HepG2 (cell line): ENCODE data around the gene UGT1A4. TPM values are rescaled to one million over a fixed set of nuclear protein-coding genes. Genes with fewer than 3 reads are reported as not detected.

ENCODE experiments used
- ATAC-seq: fragments of 200-7000 bp; cut with Tn5 transposase; 3 replicates; pipeline ENCODE4 v1.9.1; 2020; ENCODE audit warnings: mild to moderate bottlenecking, moderate library complexity
- BruUV-seq: library from RNA; stranded (reverse); fragments of 400-500 nt; replicated peaks from 2 replicates; lab custom pipeline; 2021; lab: Mats Ljungman, UMichigan
- CTCF ChIA-PET: fragments of 300-600 bp; formaldehyde crosslinking; extraction: SDS; loops from one replicate; lab custom pipeline; 2021; ENCODE audit warnings: low total read pairs, inconsistent platforms, low intra/inter-chr PET ratio; lab: Yijun Ruan, JAX
- POLR2A ChIA-PET: fragments of 350-600 bp; sonication (Branson Sonifier 250); formaldehyde crosslinking; loops from one replicate; lab custom pipeline; 2020; ENCODE audit warnings: antibody characterized with exemption, inconsistent platforms; lab: Yijun Ruan, JAX
- DNase-seq: peaks from one replicate; pipeline ENCODE4 v3.0.0-alpha.2; 2015; ENCODE audit warnings: low spot score
- FAIRE-seq: peaks from 3 replicates; lab custom pipeline; 2011; peaks lifted over from hg19 to GRCh38; lab: Jason Lieb, UNC
- H2AFZ ChIP-seq: one replicate; pipeline ENCODE4 v1.6.1; 2011; ENCODE audit warnings: low read length, inconsistent platforms
- H3K27ac ChIP-seq: fragments of 300-600 bp; 3 replicates; pipeline ENCODE4 v1.8.0; 2011; ENCODE audit warnings: mixed run types, mild to moderate bottlenecking, mixed read lengths, low read length, inconsistent platforms; ENCODE audit not compliant: insufficient read depth; ENCODE audit errors: extremely low read length
- H3K27me3 ChIP-seq, 2 experiments: fragments of 200-600 bp in 1 of 2; 2 replicates in 1 of 2; 3 replicates in 1 of 2; pipeline versions ENCODE4 v1.6.0 to v1.8.0; 2011; ENCODE audit warnings: low read length in 2 of 2, mild to moderate bottlenecking in 2 of 2, moderate library complexity in 2 of 2, inconsistent platforms in 1 of 2; ENCODE audit not compliant: insufficient read depth in 2 of 2, control insufficient read depth in 1 of 2
- H3K36me3 ChIP-seq, 2 experiments: fragments of 200-600 bp in 1 of 2; replicated peaks in 1 of 2; 2 replicates in 1 of 2; 3 replicates in 1 of 2; pipeline versions ENCODE4 v1.5.1 to v1.8.0; 2011; ENCODE audit warnings: low read length in 2 of 2, inconsistent platforms in 1 of 2; ENCODE audit not compliant: insufficient read depth in 2 of 2, control insufficient read depth in 1 of 2
- H3K4me1 ChIP-seq: 2 replicates; pipeline ENCODE4 v1.5.1; 2012; ENCODE audit warnings: low read length, inconsistent platforms; ENCODE audit not compliant: insufficient read depth
- H3K4me2 ChIP-seq: 2 replicates; pipeline ENCODE4 v1.6.0; 2011; ENCODE audit warnings: low read depth, low read length, inconsistent platforms
- H3K4me3 ChIP-seq, 3 experiments: fragments of 200-600 bp in 1 of 3; sonication (generic), shearing (Covaris generic) in 1 of 3; replicated peaks in 1 of 3; 2 replicates each; pipeline ENCODE4 v1.5.1; 2011 to 2016; ENCODE audit warnings: low read length in 3 of 3, inconsistent platforms in 2 of 3, low read depth in 2 of 3, mild to moderate bottlenecking in 2 of 3, control low read depth in 1 of 3, mixed read lengths in 1 of 3; ENCODE audit not compliant: insufficient read depth in 1 of 3
- H3K79me2 ChIP-seq: one replicate; pipeline ENCODE4 v1.6.1; 2011; ENCODE audit warnings: low read length, inconsistent platforms; ENCODE audit not compliant: insufficient read depth
- H3K9ac ChIP-seq: 2 replicates; pipeline ENCODE4 v1.6.0; 2011; ENCODE audit warnings: mild to moderate bottlenecking, low read depth, low read length, inconsistent platforms; ENCODE audit not compliant: insufficient read depth
- H3K9me3 ChIP-seq: 2 replicates; pipeline ENCODE4 v1.5.1; 2012; ENCODE audit warnings: mild to moderate bottlenecking, low read length
- H4K20me1 ChIP-seq: 2 replicates; pipeline ENCODE4 v1.6.0; 2011; ENCODE audit warnings: inconsistent platforms, mild to moderate bottlenecking, low read length, moderate library complexity; ENCODE audit not compliant: insufficient read depth
- ARID5B ChIP-seq: IDR thresholded peaks from 2 replicates; pipeline ENCODE4 v1.4.0; 2020; ENCODE audit warnings: mild to moderate bottlenecking, missing genetic modification reagents
- E2F2 ChIP-seq: sonication (generic); formaldehyde crosslinking; IDR thresholded peaks from 2 replicates; pipeline ENCODE4 v1.4.0; 2020; ENCODE audit warnings: missing genetic modification reagents, borderline replicate concordance
- EP300 ChIP-seq, 3 experiments: sonication (generic) in 1 of 3; formaldehyde crosslinking in 1 of 3; IDR thresholded peaks; 2 replicates each; pipeline versions ENCODE4 v1.5.1 to v1.6.1; 2011 to 2020; ENCODE audit warnings: low read depth in 2 of 3, low read length in 2 of 3, borderline replicate concordance in 1 of 3, improper control_type of control experiment in 1 of 3, mild to moderate bottlenecking in 1 of 3, missing genetic modification reagents in 1 of 3, moderate library complexity in 1 of 3
- FOSL2 ChIP-seq: sonication (generic); formaldehyde crosslinking; IDR thresholded peaks from 2 replicates; pipeline ENCODE4 v1.4.0; 2020; ENCODE audit warnings: missing genetic modification reagents
- FOXA1 ChIP-seq, 2 experiments: fragments of 450-650 bp in 1 of 2; sonication (generic) in 1 of 2; formaldehyde crosslinking in 1 of 2; IDR thresholded peaks; 2 replicates each; pipeline versions ENCODE4 v1.4.0 to v1.6.1; 2016 to 2020; ENCODE audit warnings: missing genetic modification reagents in 1 of 2
- FOXA3 ChIP-seq: IDR thresholded peaks from 2 replicates; pipeline ENCODE4 v1.6.1; 2016; ENCODE audit warnings: missing genetic modification reagents, missing compliant biosample characterization
- FOXP1 ChIP-seq, 2 experiments: fragments of 450-650 bp in 1 of 2; IDR thresholded peaks; 2 replicates each; pipeline ENCODE4 v1.6.1; 2017 to 2018; ENCODE audit warnings: antibody characterized with exemption in 1 of 2
- GATAD2A ChIP-seq: IDR thresholded peaks from 2 replicates; pipeline ENCODE4 v1.6.1; 2016
- PITX1 ChIP-seq: sonication (generic); formaldehyde crosslinking; IDR thresholded peaks from 2 replicates; pipeline ENCODE4 v1.5.1; 2020; ENCODE audit warnings: mild to moderate bottlenecking, missing genetic modification reagents
- SKIL ChIP-seq: sonication (generic); formaldehyde crosslinking; IDR thresholded peaks from 2 replicates; pipeline ENCODE4 v1.8.0; 2022; ENCODE audit warnings: missing genetic modification reagents, mild to moderate bottlenecking, moderate library complexity, borderline replicate concordance
- TFE3 ChIP-seq: IDR thresholded peaks from 2 replicates; pipeline ENCODE4 v1.6.1; 2016
- ZBTB33 ChIP-seq: sonication (generic); formaldehyde crosslinking; IDR thresholded peaks from 2 replicates; pipeline ENCODE4 v1.4.0; 2020; ENCODE audit warnings: missing genetic modification reagents
- ZNF644 ChIP-seq: IDR thresholded peaks from 2 replicates; pipeline ENCODE4 v1.6.1; 2016; ENCODE audit warnings: low read depth
- WGBS: methylation state at CpG from one replicate; pipeline ENCODE4 v1.1.6; 2017; ENCODE audit warnings: low lambda C conversion rate; 5-methylcytosine and 5-hydroxymethylcytosine counted together
- in situ Hi-C: cut with HindIII; loops from 2 replicates; pipeline ENCODE4 v1.10.0; 2017; ENCODE audit warnings: low pct_unique_long_range_greater_than_20kb; ENCODE audit not compliant: extremely low pct_ligation_motif_present
- intact Hi-C: fragments of 100-400 bp; cut with micrococcal nuclease; formaldehyde crosslinking; loops from one replicate; pipeline ENCODE4 v1.10.0; 2022; ENCODE audit not compliant: unreplicated experiment
- polyA plus RNA-seq, 8 experiments: library from polyadenylated mRNA; depleted of rRNA in 3 of 8; stranded (reverse) in 7 of 8; unstranded in 1 of 8; fragments of >200 nt; fragmentation: Illumina TruSeq in 4 of 8; extraction: Trizol in 4 of 8; gene quantifications; 2 replicates each; pipeline versions ENCODE4 v1.2.1 to v1.2.3, GENCODE V29; 2011 to 2016; ENCODE audit warnings: low read depth in 4 of 8, missing spikeins in 1 of 8, mixed read lengths in 1 of 8; ENCODE audit not compliant: insufficient read depth in 1 of 8
- total RNA-seq, 5 experiments: library from RNA; depleted of rRNA; stranded (reverse); fragments of >200 nt; fragmentation: Illumina TruSeq; extraction: Trizol; gene quantifications; 2 replicates each; pipeline ENCODE4 v1.2.3, GENCODE V29; 2016; ENCODE audit warnings: low read depth in 1 of 5

UGT1A4 gene
- total and polyA plus RNA-seq, 2 of the 13 experiments (the other 11 are each of a cell fraction or from before 2014, with no cell fraction given): not detected

- Histone ChIP-seq H3K36me3 (no peaks in the 10 kb centered on the region), H3K9me3 (no peaks in the 10 kb centered on the region), H3K79me2 (no peaks in the 10 kb centered on the region), H3K4me3 (no peak overlapping the region), H3K27ac (no peak overlapping the region), H2AFZ (no peak overlapping the region), H3K27me3 (no peaks in the 10 kb centered on the region), H3K9ac (no peak overlapping the region), H3K4me1 (no peaks in the 10 kb centered on the region), H3K4me2 (no peak overlapping the region), H4K20me1 (no peaks in the 10 kb centered on the region)
- no peak for FAIRE-seq
- no peak for DNase-seq
- WGBS: 36% methylated on average over 5 of the region's 5 CpGs
- ChIA-PET CTCF (no interaction called here), POLR2A (no interaction called here)
- in situ Hi-C loops (no loop called here), intact Hi-C loops (no loop called here)
- no TSS peak for BruUV-seq
- no peak for ATAC-seq
- peak in 1 of 2 experiments; percentile 14; a peak in 1 of 4 replicates for TF ChIP-seq EP300 (IDR thresholded peaks at IDR 0.05; ENCODE audit: low read depth in 2 of 2, low read length in 2 of 2)
- TF ChIP-seq EP300 (CRISPR knock-in tag; IDR thresholded peaks at IDR 0.05; ENCODE audit: borderline replicate concordance): no peak
- TF ChIP-seq FOXA1 (IDR thresholded peaks at IDR 0.05): no peak
- peak; percentile 41; the same call in 1 of the 2 replicates for TF ChIP-seq FOXA1 (CRISPR knock-in tag; IDR thresholded peaks at IDR 0.05)
- TF ChIP-seq ARID5B (CRISPR knock-in tag): 0 out of 2 replicates have a peak, but pooled peaks have one; percentile 18
- peak; percentile 79 for TF ChIP-seq PITX1 (CRISPR knock-in tag)
- TF ChIP-seq E2F2 (CRISPR knock-in tag): no peak
- TF ChIP-seq SKIL (CRISPR knock-in tag): no peak
- 0 out of 2 replicates have a peak, but pooled peaks have one; percentile 24 for TF ChIP-seq TFE3
- peak; percentile 95 for TF ChIP-seq ZBTB33 (CRISPR knock-in tag)
- TF ChIP-seq FOXA3 (CRISPR knock-in tag): peak; percentile 45; the same call in 1 of the 2 replicates
- TF ChIP-seq FOSL2 (CRISPR knock-in tag): peak; percentile 34; the same call in 1 of the 2 replicates
- peak; percentile 17; the same call in 1 of the 2 replicates for TF ChIP-seq GATAD2A (CRISPR knock-in tag)
- TF ChIP-seq FOXP1 (IDR thresholded peaks at IDR 0.05): no peak
- peak; percentile 39; the same call in 1 of the 2 replicates for TF ChIP-seq FOXP1 (CRISPR knock-in tag; IDR thresholded peaks at IDR 0.05)
- 0 out of 2 replicates have a peak, but pooled peaks have one; percentile 7 for TF ChIP-seq ZNF644 (CRISPR knock-in tag)
These were observed 30.2 kb upstream of the UGT1A4 start for GRCh38 chr2:233688341-233688740.
